HEK293 (cell line): ENCODE measurements around the gene ZNF423.

Experiments
- CTCF ChIA-PET: fragments of 350-600 bp; formaldehyde crosslinking; extraction: SDS; loops from one replicate; lab custom pipeline; 2021; ENCODE audit warnings: antibody characterized with exemption; lab: Yijun Ruan, JAX
- POLR2A ChIA-PET: fragments of 300-600 bp; formaldehyde crosslinking; extraction: SDS; loops from one replicate; lab custom pipeline; 2020; ENCODE audit warnings: antibody characterized with exemption, inconsistent platforms; lab: Yijun Ruan, JAX
- H3K27ac ChIP-seq: fragments of 200-500 bp; sonication (Bioruptor generic); 2 replicates; pipeline ENCODE4 v1.5.1; 2014; ENCODE audit warnings: low read depth, low read length, control low read depth, inconsistent platforms; ENCODE audit errors: extremely low read depth
- H3K36me3 ChIP-seq, 2 experiments: fragments of 200-500 bp in 1 of 2; sonication (Bioruptor generic) in 1 of 2; 1 replicate in 1 of 2; 2 replicates in 1 of 2; pipeline ENCODE4 v1.5.1; 2014 to 2017; ENCODE audit warnings: inconsistent platforms in 2 of 2, low read length in 2 of 2; ENCODE audit not compliant: control insufficient read depth in 2 of 2, insufficient read depth in 1 of 2
- H3K4me1 ChIP-seq: fragments of 200-500 bp; sonication (Bioruptor generic); 2 replicates; pipeline ENCODE4 v1.5.1; 2014; ENCODE audit warnings: mild to moderate bottlenecking, low read length, inconsistent platforms; ENCODE audit not compliant: control insufficient read depth, insufficient read depth
- H3K4me3 ChIP-seq: 2 replicates; pipeline ENCODE4 v1.5.1; 2011; ENCODE audit warnings: low read depth, mild to moderate bottlenecking, control low read depth, low read length, moderate library complexity
- H3K9me3 ChIP-seq: fragments of 200-500 bp; sonication (Bioruptor generic); 2 replicates; pipeline ENCODE4 v1.5.1; 2014; ENCODE audit warnings: low read depth, low read length, inconsistent platforms; ENCODE audit not compliant: control insufficient read depth, insufficient read depth
- EGR2 ChIP-seq: fragments of 450-650 bp; formaldehyde crosslinking; IDR thresholded peaks from 2 replicates; pipeline ENCODE4 v1.5.1; 2016; ENCODE audit warnings: low read depth, missing biosample characterization, missing genetic modification characterization
- GLI4 ChIP-seq: fragments of 450-650 bp; formaldehyde crosslinking; IDR thresholded peaks from 2 replicates; pipeline ENCODE4 v1.5.1; 2016; ENCODE audit warnings: missing biosample characterization, missing genetic modification characterization
- PRDM1 ChIP-seq: fragments of 450-650 bp; formaldehyde crosslinking; IDR thresholded peaks from 2 replicates; pipeline ENCODE4; 2016; ENCODE audit warnings: missing biosample characterization, missing genetic modification characterization
- ZBTB20 ChIP-seq: fragments of 450-650 bp; formaldehyde crosslinking; IDR thresholded peaks from 2 replicates; pipeline ENCODE4 v1.5.1; 2016; ENCODE audit warnings: missing biosample characterization, missing genetic modification characterization
- ZBTB6 ChIP-seq: fragments of 450-650 bp; formaldehyde crosslinking; IDR thresholded peaks from 2 replicates; pipeline ENCODE4 v1.5.1; 2017; ENCODE audit warnings: missing biosample characterization, missing genetic modification characterization
- ZBTB7A ChIP-seq: fragments of 450-650 bp; formaldehyde crosslinking; IDR thresholded peaks from 2 replicates; pipeline ENCODE4 v1.5.1; 2016; ENCODE audit warnings: low read depth, missing biosample characterization, missing genetic modification characterization
- ZNF202 ChIP-seq: fragments of 450-650 bp; formaldehyde crosslinking; IDR thresholded peaks from 2 replicates; pipeline ENCODE4 v1.5.1; 2016; ENCODE audit warnings: missing biosample characterization, missing genetic modification characterization, borderline replicate concordance
- ZNF37A ChIP-seq: fragments of 450-650 bp; IDR thresholded peaks from 2 replicates; pipeline ENCODE4 v1.5.1; 2018; ENCODE audit warnings: missing biosample characterization, missing genetic modification characterization
- ZNF423 ChIP-seq: fragments of 450-650 bp; formaldehyde crosslinking; IDR thresholded peaks from 2 replicates; pipeline ENCODE4 v1.5.1; 2016; ENCODE audit warnings: missing biosample characterization, missing genetic modification characterization
- ZNF426 ChIP-seq: fragments of 450-650 bp; formaldehyde crosslinking; IDR thresholded peaks from 2 replicates; pipeline ENCODE4 v1.5.1; 2017; ENCODE audit warnings: missing biosample characterization, missing genetic modification characterization, mild to moderate bottlenecking, inconsistent platforms, moderate library complexity
- ZNF518A ChIP-seq: fragments of 450-650 bp; formaldehyde crosslinking; conservative IDR thresholded peaks from 2 replicates; pipeline ENCODE4 v1.5.1; 2016; ENCODE audit warnings: low read depth, missing biosample characterization, missing genetic modification characterization
- ZNF555 ChIP-seq: fragments of 450-650 bp; formaldehyde crosslinking; conservative IDR thresholded peaks from 2 replicates; pipeline ENCODE4 v1.5.1; 2017; ENCODE audit warnings: missing biosample characterization, mild to moderate bottlenecking, missing genetic modification characterization, inconsistent platforms
- ZNF585B ChIP-seq: fragments of 450-650 bp; formaldehyde crosslinking; IDR thresholded peaks from 2 replicates; pipeline ENCODE4 v1.5.1; 2016; ENCODE audit warnings: missing biosample characterization, missing genetic modification characterization
- ZNF596 ChIP-seq: fragments of 450-650 bp; IDR thresholded peaks from 2 replicates; pipeline ENCODE4 v1.5.0; 2018; ENCODE audit warnings: missing biosample characterization, mild to moderate bottlenecking, missing genetic modification characterization, moderate library complexity
- ZNF600 ChIP-seq: fragments of 450-650 bp; formaldehyde crosslinking; IDR thresholded peaks from 2 replicates; pipeline ENCODE4 v1.5.1; 2016; ENCODE audit warnings: missing biosample characterization, missing genetic modification characterization
- ZNF621 ChIP-seq: fragments of 450-650 bp; formaldehyde crosslinking; IDR thresholded peaks from 2 replicates; pipeline ENCODE4 v1.5.1; 2017; ENCODE audit warnings: missing biosample characterization, missing genetic modification characterization
- ZNF626 ChIP-seq: fragments of 450-650 bp; sonication (Bioruptor Pico); formaldehyde crosslinking; IDR thresholded peaks from 2 replicates; pipeline ENCODE4 v1.5.1; 2018; ENCODE audit warnings: missing biosample characterization, missing genetic modification characterization, inconsistent platforms
- ZNF654 ChIP-seq: fragments of 450-650 bp; formaldehyde crosslinking; IDR thresholded peaks from 2 replicates; pipeline ENCODE4 v1.5.1; 2016; ENCODE audit warnings: low read depth, missing biosample characterization, missing genetic modification characterization
- ZNF660 ChIP-seq: fragments of 450-650 bp; IDR thresholded peaks from 2 replicates; pipeline ENCODE4 v1.5.1; 2018; ENCODE audit warnings: missing biosample characterization, mild to moderate bottlenecking, missing genetic modification characterization
- TF ChIP-seq, protein P1 (sequence below): fragments of 450-650 bp; formaldehyde crosslinking; IDR thresholded peaks from 2 replicates; pipeline ENCODE4 v1.5.1; 2017; ENCODE audit warnings: missing biosample characterization, missing genetic modification characterization
- TF ChIP-seq, protein P2 (sequence below): fragments of 450-650 bp; formaldehyde crosslinking; IDR thresholded peaks from 2 replicates; pipeline ENCODE4 v1.5.1; 2017; ENCODE audit warnings: missing biosample characterization, missing genetic modification characterization

Gene ZNF423

DNA sequence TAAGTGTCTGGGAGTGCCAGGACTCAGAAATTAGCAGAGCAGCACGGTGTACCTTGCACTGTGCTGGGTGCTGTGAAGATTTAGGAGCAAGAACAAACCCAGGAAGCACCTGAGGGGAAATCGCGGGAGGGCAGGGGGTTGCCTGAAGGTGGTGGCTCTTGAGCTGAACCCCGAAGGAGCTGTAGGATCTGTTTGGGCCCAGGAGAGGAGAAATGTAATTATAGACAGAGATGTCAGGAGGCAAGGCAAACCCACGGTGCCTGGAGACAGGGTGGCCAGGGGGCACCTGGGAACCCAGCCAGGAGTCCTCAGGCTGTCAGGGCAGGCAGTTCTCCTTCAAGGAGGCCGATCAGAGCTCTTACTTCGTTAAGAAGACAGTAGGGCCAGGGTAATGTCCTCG lies 373.2 kb downstream of the ZNF423 start:
- Histone ChIP-seq H3K9me3 (no peaks in the 10 kb centered on the region), H3K27ac (no peak overlapping the region), H3K36me3 (no peaks in the 10 kb centered on the region), H3K4me3 (no peak overlapping the region), H3K4me1 (no peaks in the 10 kb centered on the region)
- no peak for TF ChIP-seq ZNF518A
- TF ChIP-seq ZNF202 (tag by site-specific recombination) = no peak
- TF ChIP-seq ZBTB20 (tag by site-specific recombination) = no peak
- TF ChIP-seq GLI4 (tag by site-specific recombination) = no peak
- TF ChIP-seq, protein P1, sequence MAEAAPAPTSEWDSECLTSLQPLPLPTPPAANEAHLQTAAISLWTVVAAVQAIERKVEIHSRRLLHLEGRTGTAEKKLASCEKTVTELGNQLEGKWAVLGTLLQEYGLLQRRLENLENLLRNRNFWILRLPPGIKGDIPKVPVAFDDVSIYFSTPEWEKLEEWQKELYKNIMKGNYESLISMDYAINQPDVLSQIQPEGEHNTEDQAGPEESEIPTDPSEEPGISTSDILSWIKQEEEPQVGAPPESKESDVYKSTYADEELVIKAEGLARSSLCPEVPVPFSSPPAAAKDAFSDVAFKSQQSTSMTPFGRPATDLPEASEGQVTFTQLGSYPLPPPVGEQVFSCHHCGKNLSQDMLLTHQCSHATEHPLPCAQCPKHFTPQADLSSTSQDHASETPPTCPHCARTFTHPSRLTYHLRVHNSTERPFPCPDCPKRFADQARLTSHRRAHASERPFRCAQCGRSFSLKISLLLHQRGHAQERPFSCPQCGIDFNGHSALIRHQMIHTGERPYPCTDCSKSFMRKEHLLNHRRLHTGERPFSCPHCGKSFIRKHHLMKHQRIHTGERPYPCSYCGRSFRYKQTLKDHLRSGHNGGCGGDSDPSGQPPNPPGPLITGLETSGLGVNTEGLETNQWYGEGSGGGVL = no peak
- TF ChIP-seq, protein P2, sequence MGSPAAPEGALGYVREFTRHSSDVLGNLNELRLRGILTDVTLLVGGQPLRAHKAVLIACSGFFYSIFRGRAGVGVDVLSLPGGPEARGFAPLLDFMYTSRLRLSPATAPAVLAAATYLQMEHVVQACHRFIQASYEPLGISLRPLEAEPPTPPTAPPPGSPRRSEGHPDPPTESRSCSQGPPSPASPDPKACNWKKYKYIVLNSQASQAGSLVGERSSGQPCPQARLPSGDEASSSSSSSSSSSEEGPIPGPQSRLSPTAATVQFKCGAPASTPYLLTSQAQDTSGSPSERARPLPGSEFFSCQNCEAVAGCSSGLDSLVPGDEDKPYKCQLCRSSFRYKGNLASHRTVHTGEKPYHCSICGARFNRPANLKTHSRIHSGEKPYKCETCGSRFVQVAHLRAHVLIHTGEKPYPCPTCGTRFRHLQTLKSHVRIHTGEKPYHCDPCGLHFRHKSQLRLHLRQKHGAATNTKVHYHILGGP (tag by site-specific recombination) = no peak
- TF ChIP-seq ZNF555 (tag by site-specific recombination) = no peak
- no peak for TF ChIP-seq ZNF37A (tag by site-specific recombination)
- no peak for TF ChIP-seq ZNF600 (tag by site-specific recombination)
- no peak for TF ChIP-seq ZBTB7A (tag by site-specific recombination)
- no peak for TF ChIP-seq ZNF585B (tag by site-specific recombination)
- TF ChIP-seq ZNF626 = no peak
- TF ChIP-seq ZNF596 (tag by site-specific recombination) = no peak
- TF ChIP-seq PRDM1 (tag by site-specific recombination) = no peak
- TF ChIP-seq ZNF660 = no peak
- TF ChIP-seq ZNF423 = no peak
- POLR2A ChIA-PET = no interaction called here
- CTCF ChIA-PET = interaction anchor here (0.6 to 0.7 kb wide), 2 partner anchors 856 to 1305 kb away, joined by 3 read pairs; no protein-coding TSS in a partner anchor

GRCh38 chr16:49478616-49479015 lies 377.3 kb downstream of the ZNF423 start:
- CTCF ChIA-PET = no interaction called here
- TF ChIP-seq ZNF621 (tag by site-specific recombination) (no peak), ZNF426 (tag by site-specific recombination) (no peak), ZNF518A (no peak), ZNF654 (tag by site-specific recombination) (no peak), EGR2 (no peak), ZBTB6 (tag by site-specific recombination) (no peak)

More at GRCh38 chr16:49478616-49479015, 377.3 kb downstream of the ZNF423 start:
- no peaks in the 10 kb centered on the region for H3K9me3 ChIP-seq
- H3K4me3 ChIP-seq = no peak overlapping the region
- no peaks in the 10 kb centered on the region for H3K36me3 ChIP-seq
- POLR2A ChIA-PET = no interaction called here
- no peak overlapping the region for H3K27ac ChIP-seq
- no peaks in the 10 kb centered on the region for H3K4me1 ChIP-seq
